HG02642 (cell line): Measurements from ENCODE around the gene PIKFYVE.
"Not testable (repeated sequence)": the region's sequence is repeated elsewhere in the genome, so short reads cannot be mapped to it uniquely, and the experiment has no call there.

ENCODE experiments used
- ATAC-seq: cut with Tn5 transposase; IDR thresholded peaks from one replicate; pipeline ENCODE4 v1.9.1; 2021; ENCODE audit warnings: mild to moderate bottlenecking; ENCODE audit not compliant: unreplicated experiment, poor library complexity

Gene PIKFYVE

DNA sequence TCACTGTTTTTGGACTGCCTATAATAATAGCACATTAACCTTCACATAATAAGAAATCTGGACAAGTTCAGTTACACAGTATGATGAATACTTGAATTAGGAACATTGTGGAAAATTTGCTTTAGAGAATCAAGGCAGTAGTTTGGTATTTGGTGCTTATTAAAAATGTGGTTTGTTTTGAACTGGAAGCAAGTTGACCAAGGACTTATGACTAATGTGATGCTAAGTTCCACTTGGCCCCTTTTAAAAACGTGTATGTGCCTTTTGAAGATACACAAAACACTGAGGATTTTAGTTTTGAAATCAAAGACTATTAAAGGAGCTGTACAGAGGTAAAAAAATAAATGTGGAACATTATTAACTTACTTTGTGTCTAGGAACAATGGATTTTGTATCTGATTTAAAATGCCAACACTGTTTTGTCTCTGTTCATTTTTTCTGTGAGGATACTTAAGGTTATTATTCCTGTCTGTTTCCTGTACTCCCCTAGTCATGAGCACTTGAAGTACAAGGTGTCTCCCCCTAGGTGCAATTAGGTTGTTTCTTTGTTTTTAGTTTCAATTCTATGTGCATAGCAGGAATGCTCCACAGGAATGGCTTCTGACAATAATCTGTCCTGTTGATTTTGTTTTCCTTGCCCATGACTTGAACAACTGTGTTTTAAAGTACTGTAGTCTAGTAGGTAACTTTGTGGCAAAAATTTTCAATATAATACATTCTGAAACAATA is 91.0 kb downstream of the PIKFYVE start:
- ATAC-seq = no peak

GRCh38 chr2:208358758-208359631 is 92.9 kb downstream of the PIKFYVE start:
- no peak for ATAC-seq

DNA sequence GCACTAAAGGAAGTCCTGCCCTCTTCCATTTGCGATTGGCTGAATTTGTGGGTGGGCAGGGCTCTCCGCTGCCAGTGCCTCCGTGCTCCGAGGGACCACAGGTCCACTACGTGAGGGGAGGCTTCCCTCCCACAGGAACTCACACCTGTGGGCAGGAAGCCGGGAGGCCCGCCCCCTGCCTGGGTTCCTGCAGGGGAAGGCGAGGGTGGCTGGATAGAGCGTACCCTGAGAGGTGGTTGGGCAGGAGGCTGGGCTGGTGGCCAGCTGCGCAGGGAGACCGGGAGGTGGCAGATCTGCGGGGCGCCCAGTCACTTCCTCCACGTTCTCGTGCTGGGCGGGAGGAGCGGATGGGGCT is 93.6 kb downstream of the PIKFYVE start:
- no peak for ATAC-seq

DNA sequence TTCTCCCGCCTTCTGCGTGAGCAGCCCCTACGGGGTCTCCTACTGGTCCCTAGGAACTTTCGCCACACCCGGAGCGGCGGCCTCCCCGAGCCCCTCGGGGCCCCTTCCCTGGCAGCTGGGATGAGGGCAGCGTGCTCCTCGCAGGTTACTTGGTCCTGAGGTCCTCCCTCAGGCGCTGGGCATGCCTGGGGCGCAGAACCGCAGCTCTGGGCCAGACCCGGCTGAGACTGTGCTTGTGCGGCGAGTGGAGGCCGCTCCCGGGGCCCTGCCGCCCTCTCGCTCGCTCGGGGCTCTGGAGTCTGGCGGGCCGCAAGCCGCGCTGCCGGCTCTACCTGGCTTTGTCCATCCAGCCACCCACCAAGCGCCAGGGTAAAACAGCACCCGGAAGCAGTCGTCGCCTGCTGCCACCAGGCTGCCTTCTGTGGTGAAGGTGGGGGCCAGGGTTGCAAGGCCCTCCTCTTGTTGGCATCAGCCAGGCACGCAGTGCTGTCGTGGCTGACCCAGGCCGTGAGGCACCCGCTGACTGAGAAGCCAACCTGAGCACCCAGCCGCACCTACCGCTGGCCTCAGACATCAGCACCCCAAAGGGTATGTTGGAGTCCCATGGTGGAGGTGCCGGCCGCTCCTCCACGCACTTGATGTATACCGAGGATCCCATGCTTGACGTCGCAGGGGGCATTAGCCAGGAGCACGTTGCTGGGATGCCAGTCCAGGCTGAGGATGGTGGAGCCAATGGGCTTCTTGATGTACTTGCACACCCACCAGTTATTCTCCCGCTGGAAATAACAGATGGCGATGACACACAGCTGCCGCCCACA is 94.4 kb downstream of the PIKFYVE start:
- no peak for ATAC-seq

DNA sequence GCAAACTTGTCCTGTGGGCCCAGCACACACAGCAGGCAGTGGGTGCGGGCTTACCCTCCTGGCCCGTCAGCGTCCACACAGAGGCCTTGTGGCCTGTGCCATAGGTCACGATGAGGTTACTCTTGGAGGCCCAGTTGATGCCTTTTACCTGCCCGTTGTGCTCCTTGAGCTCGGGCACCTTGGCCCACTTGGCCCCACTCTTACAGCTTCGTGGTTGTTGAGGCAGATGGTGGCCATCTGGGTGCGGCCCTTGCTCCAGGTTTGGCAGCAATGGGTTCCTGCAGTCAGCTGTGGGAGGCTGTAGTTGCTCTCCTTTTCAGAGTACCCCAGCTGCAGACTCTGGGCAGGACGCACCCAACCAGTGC is 95.0 kb downstream of the PIKFYVE start:
- ATAC-seq = no peak

GRCh38 chr2:208363485-208363884 is 97.4 kb downstream of the PIKFYVE start:
- ATAC-seq = peak; percentile 74

GRCh38 chr2:208366215-208367127 is 100.4 kb downstream of the PIKFYVE start:
- peak; percentile 71 for ATAC-seq

DNA sequence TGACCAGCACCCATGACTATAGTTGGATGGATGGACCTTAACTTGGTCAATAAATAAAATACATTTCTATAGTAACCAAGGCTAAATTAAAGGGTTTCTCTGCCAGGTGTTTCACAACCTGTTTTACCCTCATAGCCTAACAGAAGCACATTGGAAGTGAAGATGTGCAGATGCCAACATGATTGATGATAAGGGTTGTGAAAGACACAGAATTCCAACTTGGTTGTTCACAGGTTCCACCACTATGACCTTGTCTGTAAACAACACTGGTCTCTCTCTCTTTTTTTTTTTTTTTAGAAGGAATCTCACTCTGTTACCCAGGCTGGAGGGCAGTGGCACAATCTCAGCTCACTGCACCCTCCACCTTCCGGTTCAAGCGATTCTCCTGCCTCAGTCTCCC is 103.0 kb downstream of the PIKFYVE start:
- no peak for ATAC-seq

DNA sequence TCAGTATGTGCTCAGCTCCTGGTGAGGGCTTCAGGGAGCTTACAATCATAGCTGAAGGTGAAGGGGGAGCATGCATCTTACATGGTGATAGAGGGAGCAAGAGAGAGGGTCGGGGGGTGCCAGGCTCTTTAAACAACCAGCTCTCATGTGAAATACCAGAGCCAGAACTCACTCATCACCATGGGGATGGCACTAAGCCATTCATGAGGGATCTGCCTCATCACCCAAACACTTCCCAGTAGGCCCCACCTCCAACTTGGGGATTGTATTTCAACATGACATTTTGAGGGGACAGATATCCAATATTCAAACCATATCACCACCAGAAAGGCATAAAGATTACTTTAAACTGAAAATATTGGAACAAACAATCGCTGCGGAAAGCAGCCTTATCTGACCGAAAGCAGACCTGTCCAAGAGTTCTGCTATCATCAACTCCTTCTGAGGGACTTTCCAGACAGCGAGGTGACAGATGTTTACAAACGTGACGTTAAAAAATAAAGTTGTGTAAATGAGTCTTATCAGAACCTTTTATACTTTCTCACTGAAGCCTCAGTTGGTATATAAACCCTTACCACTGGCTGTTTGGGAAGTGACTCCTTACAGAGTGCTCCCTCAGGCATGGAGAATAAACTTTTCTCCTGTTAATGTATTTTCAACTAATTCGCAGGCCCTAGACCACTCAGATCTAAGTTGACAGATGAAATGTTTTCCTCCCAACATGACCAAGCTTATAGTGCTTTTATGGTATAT is 105.0 kb downstream of the PIKFYVE start:
- ATAC-seq = no peak

DNA sequence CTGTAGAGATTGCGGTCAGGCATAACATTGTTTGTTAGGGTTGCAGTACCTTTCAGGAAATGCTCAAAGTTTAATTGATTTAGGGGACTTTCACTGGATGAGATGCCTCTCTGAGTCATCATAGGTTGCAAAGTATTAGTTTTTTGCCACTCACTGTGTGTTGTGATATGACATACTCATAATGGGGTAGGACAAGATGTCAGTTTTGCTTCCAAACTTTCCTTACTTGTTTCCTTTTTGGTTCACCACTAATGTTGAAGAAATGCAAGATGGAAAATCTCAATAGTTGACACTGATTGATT is 105.5 kb downstream of the PIKFYVE start:
- no peak for ATAC-seq

GRCh38 chr2:208373460-208374089 is 107.5 kb downstream of the PIKFYVE start:
- no peak for ATAC-seq

DNA sequence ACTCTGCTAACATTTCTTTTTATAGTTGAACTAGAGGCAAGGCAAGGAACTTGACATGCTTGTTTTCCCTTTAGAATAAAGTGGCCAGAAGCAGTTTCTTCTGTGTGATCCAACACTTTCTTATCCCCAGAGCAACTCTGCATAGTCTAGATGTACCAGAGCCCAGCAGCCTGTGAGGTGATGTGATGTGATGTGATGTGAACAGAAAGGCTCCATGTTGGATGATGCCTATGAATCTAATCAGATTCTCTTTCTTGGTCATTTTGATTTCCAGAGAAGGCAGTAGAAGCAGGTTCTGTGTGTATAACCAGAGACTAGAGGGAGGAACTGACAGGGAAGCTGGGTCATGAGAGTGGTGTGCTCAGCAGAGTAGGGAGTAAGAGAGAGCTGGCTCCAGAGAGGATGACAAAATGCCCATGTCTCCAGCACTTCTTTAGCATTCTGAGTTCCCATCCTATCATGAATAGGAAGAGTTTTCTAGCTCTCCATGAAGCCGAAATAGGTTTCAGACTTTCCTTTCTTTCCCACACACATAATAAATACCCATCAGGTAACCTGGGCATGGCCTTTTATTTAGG is 109.5 kb downstream of the PIKFYVE start:
- no peak for ATAC-seq

- not testable (repeated sequence) for ATAC-seq
These were observed 111.3 kb downstream of the PIKFYVE start for GRCh38 chr2:208377344-208377860.

DNA sequence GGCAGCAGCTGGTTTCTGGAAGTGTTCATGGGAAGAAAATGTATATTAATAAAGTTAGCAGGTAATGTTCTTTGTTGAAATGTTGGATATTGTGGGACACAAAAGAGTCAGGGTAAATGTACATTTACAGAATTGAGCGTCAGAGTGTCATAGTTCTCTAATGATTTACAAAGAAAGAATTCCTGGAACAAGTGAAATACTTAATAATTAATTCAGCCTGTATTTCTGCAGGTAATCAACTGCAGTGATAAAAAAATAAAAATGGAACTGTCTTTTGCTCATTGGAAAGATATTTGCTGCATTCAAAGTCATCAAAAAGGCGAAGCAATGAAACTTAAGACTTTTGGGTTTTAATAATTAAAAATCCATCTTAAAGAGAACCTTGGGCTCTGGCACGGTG is 113.1 kb downstream of the PIKFYVE start:
- ATAC-seq = no peak

DNA sequence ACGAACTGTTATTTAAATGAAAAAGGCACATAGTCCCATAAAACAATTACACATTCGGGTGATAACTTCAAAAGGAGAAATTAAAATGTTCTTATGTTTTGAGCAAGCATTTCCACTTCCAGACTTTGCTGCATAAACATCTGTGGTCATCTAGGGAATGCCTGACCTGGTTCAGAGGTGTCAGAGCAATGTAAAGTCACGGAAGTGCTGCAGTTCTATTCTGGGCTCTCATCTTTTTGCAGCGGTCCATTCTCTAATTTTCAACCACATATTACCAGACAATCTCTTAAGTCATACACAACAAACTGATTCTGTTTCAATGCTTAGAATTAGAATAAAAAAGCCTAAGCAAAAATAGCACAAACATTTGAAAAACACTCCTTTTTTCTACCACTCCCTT is 118.6 kb downstream of the PIKFYVE start:
- no peak for ATAC-seq

- no peak for ATAC-seq
These were observed 120.5 kb downstream of the PIKFYVE start for GRCh38 chr2:208386541-208386940.

DNA sequence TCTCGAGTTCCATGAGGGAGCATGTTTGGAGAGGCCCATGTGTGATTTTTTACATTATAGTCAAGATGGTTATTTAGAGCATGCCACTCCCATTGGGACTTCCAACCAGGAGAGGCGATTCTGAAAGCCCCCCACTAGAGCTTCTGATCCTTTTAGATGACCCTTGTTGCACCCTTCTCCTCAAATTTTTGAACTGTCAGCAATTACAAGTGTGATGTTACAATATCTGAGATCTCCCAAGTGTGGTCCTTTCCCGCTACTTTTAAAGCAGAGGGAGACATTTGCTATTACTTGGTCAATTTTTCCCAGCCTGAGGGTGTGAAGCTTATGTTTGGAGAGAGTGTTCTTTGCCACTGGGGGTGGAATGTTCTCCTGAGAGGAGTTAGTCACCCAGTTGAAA is 123.9 kb downstream of the PIKFYVE start:
- ATAC-seq = no peak

DNA sequence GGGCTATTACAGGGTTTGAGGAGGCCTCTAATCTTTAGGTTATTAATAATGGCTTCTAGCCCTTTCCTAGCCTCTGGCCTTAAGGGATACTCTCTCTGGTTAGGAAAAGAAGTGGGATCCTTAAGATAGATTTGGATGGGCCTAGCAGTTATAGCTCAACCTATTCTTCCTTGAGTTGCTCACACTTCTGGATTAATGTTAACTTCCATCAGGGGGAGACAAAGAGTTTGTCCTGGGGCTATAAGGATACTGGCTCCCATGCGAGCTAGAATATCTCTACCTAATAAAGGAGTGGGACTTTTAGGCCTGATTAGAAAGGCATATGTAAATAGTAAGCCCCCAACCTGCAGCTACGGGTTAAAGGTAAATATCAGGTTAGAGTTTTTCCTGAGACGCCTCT is 126.2 kb downstream of the PIKFYVE start:
- no peak for ATAC-seq
